T-helper 1 cell (primary cell): ENCODE data around the gene PRSS22.

Experiments used
- DNase-seq, 5 donors: peaks; one replicate each; pipeline ENCODE4 v3.0.0-alpha.2; 2012 to 2020
- total RNA-seq, 4 donors: gene quantifications; one replicate each; lab custom pipeline; 2026; lab: John Stamatoyannopoulos, UW

The PRSS22 gene
- 0.27 to 1.4 (median 0.51) reads per million in 4 donors for total RNA-seq

DNA sequence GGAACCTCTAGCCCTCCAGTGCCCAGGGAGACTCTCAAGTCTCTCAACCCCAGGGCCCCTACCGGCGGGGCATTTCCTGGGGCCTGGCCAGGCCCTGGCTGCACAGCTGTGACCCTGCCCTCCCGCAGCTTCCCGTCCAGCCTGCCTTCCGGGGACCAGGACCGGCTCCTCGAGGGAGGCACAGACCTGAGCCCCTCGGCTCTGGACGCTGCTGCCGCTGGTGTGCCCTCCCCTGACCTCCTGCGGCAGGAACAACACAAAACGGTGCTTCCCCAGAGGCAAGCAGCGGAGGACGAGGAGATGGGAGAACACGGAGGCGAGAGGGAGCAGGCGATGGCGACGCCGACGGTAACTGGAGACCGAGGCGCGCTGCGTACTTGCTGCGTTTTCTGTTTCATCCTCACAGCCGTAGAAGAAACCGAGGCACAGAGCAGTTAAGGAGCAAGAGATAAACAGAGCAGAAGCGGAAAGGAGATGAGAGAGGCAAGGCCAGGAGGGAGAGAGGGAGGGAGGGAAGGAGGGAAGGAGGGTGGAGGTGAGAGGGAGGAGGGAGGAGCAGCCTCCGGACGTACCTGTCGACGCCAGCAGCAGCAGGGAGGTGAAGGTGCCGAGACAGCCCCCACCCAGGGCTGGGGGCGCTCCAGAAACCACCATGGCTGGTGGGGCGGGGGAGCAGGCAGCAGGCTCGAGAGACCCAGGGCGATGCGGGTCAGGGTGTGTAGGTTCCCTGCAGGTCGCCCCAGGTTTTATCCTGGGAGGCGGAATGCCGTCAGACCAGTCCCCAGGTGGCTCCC is at the start of gene PRSS22:
Gene PRSS22, minus strand, starts transcription at position 720 of the 794 bp plus-strand sequence. Its CDS starts 66 bp downstream, at position 654.
- no peak for DNase-seq

DNA sequence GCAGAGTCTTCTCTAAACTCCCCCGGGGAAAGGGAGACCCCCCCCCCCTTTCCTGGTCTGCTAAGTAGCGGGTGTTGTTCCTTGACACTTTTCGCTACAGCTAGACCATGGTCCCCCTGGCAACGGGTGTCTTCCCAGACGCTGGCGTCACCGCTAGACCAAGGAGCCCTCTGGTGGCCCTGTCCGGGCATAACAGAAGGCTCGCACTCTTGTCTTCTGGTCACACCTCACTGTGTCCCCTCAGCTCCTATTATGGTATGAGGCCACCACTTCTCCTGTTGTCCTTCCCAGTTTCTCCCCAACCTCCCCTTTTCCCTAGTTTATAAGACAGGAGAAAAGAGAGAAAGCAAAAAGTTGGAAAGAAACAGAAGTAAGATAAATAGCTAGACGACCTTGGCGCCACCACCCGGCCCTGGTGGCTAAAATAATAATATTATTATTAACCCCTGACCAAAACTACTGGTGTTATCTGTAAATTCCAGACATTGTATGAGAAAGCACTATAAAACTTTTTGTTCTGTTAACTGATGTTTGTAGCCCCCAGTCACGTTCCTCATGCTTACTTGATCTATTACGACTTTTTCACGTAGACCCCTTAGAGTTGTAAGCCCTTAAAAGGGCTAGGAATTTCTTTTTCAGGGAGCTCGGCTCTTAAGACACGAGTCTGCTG is 49.2 kb upstream of the PRSS22 start:
- DNase-seq: peak in 4 of 5 donors; percentile 38 to 43 (median 41)

DNA sequence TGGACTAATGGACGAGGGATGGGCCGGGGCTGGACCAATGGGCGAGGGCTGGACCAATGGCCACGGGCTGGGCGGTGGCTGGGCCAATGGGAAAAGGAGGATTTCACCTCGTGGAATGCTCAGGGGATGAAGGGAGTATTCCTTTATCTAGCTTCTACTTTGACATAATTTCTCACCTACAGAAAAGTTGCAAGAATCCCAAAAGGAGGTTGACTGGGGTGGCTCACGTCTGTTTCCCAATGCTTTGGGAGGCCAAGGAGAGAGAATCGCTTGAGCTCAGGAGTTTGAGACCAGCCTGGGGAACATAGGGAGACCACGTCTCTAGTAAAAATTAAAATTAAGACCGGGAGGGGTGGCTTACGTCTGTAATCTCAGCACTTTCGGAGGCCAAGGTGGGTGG is 48.0 kb upstream of the PRSS22 start:
- no peak for DNase-seq

- peak; percentile 84 to 97 (median 88) for DNase-seq
Measured at GRCh38 chr16:2905241-2905987, 47.4 kb upstream of the PRSS22 start.

DNA sequence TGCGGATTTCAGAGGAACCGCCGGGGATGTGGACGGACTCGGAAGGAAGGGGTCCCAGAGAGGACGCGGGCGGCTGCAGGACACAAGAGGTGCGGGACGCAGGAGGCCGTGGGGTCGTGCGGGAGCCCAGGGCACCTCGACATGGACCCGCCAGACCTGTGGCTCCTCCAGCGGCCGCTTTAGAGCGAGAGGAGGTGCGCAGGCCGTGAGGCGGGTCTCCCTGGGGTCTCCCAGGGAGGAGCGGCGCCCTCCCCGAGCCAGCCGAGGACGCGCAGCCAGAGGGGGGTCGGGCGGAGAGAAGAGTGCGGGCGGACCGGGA is 46.9 kb upstream of the PRSS22 start:
- no peak for DNase-seq

- DNase-seq: peak; percentile 61 to 86 (median 72)
Measured at GRCh38 chr16:2904100-2904921, 46.3 kb upstream of the PRSS22 start.

DNA sequence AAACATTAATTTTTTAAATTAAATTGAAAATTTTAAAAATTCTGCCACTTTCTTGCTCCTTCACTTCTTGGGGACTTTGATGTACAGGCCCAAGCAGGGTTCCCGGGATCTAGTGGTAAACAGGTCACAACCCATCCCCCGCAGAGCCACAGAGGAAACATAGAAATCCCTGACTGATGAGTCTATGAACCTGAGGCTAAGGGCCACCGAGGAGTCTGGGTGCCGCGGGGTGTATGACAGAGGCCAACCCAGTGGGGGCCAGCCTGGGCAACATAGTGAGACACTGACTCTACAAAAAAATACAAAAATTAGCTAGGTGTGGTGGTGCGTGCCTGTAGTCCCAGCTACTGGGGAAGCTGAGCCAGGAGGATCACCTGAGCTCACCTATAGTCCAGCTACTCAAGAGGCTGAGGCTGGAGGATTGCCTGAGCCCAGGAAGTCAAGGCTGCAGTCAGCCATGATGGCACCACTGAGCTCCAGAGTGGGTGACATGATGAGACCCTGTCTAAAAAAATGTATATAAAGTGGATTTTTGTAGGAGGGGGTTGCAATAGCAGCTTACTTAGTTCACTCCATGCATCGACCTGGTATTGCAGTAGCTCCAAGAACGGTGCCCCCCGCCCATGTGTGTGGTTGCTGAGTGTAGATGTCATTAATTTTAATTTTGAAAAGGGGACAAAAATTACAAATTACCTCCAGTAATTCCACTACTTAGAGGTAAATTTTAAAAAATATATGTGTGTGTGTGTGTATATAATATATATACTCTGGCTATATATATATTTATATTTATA is 44.6 kb upstream of the PRSS22 start:
- DNase-seq: no peak

GRCh38 chr16:2900526-2901075 is 42.6 kb upstream of the PRSS22 start:
- DNase-seq: no peak

GRCh38 chr16:2899564-2900072 is 41.6 kb upstream of the PRSS22 start:
- DNase-seq: no peak

DNA sequence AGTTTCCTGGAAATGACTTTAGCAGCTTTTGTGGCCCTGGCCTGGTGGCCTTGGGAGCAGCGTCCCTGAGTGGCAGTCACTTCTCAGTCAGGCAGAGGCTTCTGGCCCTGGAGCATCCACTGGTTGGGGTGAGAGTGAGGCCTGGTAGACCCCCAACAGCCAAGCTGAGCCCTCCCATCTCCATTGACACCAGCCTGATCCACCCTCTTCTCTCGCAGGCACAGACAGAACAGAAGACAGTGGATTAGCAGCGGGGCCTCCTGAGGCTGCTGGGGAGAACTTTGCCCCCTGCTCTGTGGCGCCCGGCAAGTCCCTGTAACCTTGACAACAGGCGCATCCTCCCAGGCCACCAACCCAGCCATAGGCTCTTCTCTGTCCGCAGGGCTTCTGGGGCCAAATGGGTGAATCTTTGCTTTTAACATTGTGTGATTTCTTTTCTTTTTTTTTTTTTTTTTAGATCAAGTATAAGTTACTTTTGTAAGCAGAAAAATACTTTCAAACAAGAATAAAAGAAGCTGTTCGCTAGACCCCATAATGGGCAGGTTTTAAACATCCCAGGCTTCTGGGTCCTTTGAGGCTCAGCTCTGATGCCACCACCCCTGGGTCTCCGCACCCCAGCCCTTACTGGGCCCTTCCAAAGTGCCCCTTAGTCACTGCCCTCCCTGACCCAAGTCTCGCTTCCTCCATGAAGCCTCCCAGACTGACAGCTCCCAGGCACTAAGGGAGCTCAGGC is 41.0 kb upstream of the PRSS22 start:
- no peak for DNase-seq

DNA sequence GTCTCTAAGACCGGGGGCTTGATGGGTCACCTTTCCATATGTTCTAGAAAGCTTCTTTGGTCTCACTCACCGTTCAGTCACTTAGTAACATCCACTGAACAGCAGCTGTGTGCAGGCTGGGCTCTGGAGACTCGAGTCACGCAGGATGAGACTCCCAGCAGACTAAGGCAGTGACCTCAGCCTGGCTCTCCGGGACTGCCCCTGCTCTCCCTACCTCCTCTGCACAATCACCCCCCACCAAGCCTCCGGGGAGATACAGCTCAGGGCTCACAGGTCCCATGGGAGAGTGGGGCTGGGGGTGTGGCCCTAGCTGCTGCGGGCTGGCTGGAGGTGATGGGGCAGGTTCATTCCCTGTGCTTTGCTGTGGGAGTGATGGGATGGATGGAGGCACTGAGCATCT is 39.1 kb upstream of the PRSS22 start:
- no peak for DNase-seq

DNA sequence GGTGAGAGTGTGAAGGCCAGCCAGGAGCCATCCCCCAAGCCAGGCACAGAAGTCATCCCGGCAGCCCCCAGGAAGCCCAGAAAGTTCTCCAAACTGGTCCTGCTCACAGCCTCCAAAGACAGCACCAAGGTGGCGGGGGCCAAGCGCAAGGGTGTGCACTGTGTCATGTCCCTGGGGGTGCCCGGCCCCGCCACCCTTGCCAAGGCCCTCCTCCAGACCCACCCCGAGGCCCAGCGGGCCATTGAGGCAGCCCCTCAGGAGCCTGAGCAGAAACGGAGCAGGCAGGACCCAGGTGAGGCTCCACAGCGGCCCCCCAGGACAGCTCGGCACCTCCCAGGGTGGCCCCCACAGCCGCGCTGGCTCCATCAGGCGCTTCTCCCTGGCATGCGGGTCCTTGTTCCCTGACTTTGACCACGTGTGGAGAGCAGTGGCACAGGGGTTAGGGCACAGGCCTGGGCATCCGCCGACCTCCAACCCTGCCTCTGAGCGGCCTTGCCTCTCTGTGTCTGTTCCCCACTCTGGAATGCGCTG is 38.6 kb upstream of the PRSS22 start:
- no peak for DNase-seq

- no peak for DNase-seq
Measured at GRCh38 chr16:2895813-2896212, 37.8 kb upstream of the PRSS22 start.

DNA sequence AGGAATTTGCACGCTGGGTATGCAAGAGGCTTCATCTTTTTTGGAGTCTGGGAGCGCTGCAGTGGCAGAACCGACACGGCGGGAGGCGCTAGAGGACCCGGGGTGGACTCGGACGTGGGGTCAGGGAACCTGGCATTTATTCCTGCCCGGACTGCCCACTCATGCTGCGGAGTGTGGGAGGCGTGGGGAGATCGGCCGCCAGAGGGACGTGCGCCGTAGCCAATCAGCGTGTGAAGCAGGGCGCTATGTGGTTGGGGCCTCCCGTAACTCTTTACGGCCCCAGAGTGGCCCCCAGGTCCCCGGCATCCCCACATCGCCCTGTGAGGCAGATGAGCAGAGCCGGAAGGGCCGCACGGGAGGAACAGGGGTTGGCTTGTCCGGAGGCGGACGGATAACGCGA is 36.3 kb upstream of the PRSS22 start:
- DNase-seq: no peak

DNA sequence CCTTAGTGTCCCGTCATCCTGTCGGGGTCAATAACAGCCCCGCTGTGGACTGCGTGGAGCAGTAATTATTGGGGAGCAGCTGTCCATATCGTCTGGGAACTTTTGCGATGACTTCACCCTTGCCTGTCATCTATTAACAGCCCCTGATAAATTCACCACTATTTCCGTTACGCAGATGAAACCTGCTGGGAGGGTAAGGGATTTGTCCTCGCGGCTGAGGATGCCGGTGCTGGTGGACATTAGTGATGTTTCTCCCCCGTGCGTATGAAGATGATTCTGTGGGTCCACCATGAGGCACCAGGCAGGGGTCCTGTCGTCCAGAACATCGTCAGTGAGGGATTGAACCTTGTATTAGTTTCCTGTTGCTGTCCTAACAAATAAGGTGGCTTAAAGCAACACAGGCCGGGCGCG is 26.1 kb upstream of the PRSS22 start:
- DNase-seq: no peak

- no peak for DNase-seq
Measured at GRCh38 chr16:2883458-2883908, 25.5 kb upstream of the PRSS22 start.

- peak; percentile 97 to 99 (median 98) for DNase-seq
Measured at GRCh38 chr16:2882650-2883457, 24.9 kb upstream of the PRSS22 start, which contains the start of gene FLYWCH2. Gene FLYWCH2, plus strand, starts transcription at chr16:2883215. Its CDS starts 13,235 bp downstream, at chr16:2896450.

DNA sequence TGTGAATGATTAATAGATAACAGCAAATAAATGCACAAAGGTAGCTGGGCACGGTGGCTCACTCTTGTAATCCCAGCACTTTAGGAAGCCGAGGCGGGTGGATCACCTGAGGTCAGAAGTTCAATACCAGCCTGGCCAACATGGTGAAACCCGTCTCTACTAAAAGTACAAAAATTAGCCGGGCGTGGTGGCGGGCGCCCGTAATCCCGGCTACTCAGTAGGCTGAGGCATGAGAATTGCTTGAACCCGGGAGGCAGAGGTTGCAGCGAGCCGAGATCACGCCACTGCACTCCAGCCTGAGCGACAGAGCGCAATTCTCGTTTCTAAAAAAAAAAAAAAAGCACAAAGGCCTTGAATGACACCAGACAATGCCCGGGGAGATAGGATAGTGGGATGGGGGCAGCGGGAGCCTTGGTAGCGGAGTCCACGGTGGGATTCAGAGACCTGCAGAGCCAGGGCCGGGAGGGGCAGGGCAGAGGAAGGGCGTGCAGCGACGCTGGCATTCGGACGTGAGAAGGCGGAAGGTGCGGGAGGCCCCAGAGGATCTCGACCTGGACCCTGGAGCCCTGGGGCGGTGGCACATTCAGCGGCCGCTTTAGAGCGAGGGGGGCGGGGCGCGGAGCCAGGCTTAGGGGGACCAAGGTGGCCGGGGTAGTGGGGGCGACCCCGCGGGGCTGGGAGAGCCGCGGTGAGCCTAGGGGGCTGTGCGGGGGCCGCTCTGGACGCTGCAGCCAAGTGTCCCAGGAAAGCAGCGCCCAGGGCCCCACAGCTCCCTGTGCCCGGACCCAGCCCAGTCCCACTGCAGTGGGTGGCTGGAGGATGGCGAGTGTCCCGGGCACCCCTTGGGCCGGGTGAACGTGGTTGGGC is 24.0 kb upstream of the PRSS22 start:
- DNase-seq: peak in 3 of 5 donors; percentile 31 to 37 (median 36)
